ENCODE data around the gene LACC1.
A peak's percentile ranks its signal among the peaks of the same experiment; 100 is the strongest.

The LACC1 gene

GRCh38 chr13:43894438-43894837 is 14.7 kb downstream of the LACC1 start:
- no peak for DNase-seq

GRCh38 chr13:43895940-43896339 is 16.2 kb downstream of the LACC1 start:
- no peak for DNase-seq

GRCh38 chr13:43905435-43906031 is 25.8 kb downstream of the LACC1 start:
- DNase-seq: peak; percentile 50

- DNase-seq: peak; percentile 72
Measured at GRCh38 chr13:43908156-43909126, 28.7 kb downstream of the LACC1 start.

- DNase-seq: no peak
Measured at GRCh38 chr13:43910856-43911255, 31.2 kb downstream of the LACC1 start.

GRCh38 chr13:43911278-43911677 is 31.6 kb downstream of the LACC1 start:
- DNase-seq: no peak

- no peak for DNase-seq
Measured at GRCh38 chr13:43911871-43912270, 32.2 kb downstream of the LACC1 start.

- no peak for DNase-seq
Measured at GRCh38 chr13:43915451-43915850, 35.7 kb downstream of the LACC1 start.

GRCh38 chr13:43916828-43917227 is 37.1 kb downstream of the LACC1 start:
- DNase-seq: no peak

- DNase-seq: no peak
Measured at GRCh38 chr13:43918636-43919035, 38.9 kb downstream of the LACC1 start.

GRCh38 chr13:43920965-43921674 is 41.4 kb downstream of the LACC1 start:
- no peak for DNase-seq

GRCh38 chr13:43924549-43925245 is 45.0 kb downstream of the LACC1 start:
- no peak for DNase-seq

- no peak for DNase-seq
Measured at GRCh38 chr13:43929947-43930346, 50.2 kb downstream of the LACC1 start.

- DNase-seq: no peak
Measured at GRCh38 chr13:43933378-43933777, 53.7 kb downstream of the LACC1 start.

- DNase-seq: no peak
Measured at GRCh38 chr13:43934273-43934672, 54.6 kb downstream of the LACC1 start.

GRCh38 chr13:43935878-43936277 is 56.2 kb downstream of the LACC1 start:
- no peak for DNase-seq

- DNase-seq: no peak
Measured at GRCh38 chr13:43936647-43937046, 56.9 kb downstream of the LACC1 start.

- DNase-seq: no peak
Measured at GRCh38 chr13:43937839-43938238, 58.1 kb downstream of the LACC1 start.

- no peak for DNase-seq
Measured at GRCh38 chr13:43938449-43938848, 58.7 kb downstream of the LACC1 start.

- DNase-seq: no peak
Measured at GRCh38 chr13:43939086-43939485, 59.4 kb downstream of the LACC1 start.

- DNase-seq: no peak
Measured at GRCh38 chr13:43942286-43942685, 62.6 kb downstream of the LACC1 start.
